Measurements from ENCODE around the gene VPS35L.

The VPS35L gene

DNA sequence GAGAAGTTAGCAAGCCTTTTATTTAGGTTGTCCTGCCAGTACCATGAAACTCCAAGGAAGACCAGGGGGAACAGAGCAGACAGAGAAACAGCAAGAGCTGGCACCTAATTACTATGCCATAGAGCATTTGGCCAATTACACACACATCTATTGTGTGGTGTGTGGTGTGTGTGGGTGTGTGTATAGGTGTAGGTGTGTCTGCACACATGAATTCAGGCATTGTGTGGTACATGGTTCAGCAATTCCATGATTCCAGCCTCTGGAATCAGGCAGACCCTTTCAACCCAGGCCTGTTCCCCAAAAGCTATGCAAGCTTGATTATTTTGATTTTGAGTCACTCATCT is 188.3 kb downstream of the VPS35L start:
- no peak for DNase-seq (ENCODE audit: low read depth in 2 of 2, low spot score in 1 of 2)

DNA sequence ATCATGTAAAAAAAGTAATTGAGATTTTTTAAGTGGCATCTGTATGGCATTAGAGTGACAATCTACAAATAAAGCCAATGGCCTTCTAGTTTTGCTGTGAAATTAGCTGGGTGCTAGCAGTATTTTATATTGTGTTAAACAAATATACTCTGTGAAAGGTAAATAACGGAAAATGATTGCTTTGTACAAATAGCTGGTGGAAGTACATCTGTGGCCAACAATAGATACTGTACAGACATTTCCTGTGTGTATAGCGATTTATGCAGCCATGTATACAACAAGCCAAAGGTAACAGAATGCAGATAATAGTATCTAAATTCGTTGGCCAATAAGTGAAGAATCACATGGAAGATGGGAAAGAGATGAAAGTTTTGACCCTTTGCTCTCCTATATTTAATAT is 189.2 kb downstream of the VPS35L start:
- DNase-seq (ENCODE audit: low read depth in 2 of 2, low spot score in 1 of 2), result no peak

DNA sequence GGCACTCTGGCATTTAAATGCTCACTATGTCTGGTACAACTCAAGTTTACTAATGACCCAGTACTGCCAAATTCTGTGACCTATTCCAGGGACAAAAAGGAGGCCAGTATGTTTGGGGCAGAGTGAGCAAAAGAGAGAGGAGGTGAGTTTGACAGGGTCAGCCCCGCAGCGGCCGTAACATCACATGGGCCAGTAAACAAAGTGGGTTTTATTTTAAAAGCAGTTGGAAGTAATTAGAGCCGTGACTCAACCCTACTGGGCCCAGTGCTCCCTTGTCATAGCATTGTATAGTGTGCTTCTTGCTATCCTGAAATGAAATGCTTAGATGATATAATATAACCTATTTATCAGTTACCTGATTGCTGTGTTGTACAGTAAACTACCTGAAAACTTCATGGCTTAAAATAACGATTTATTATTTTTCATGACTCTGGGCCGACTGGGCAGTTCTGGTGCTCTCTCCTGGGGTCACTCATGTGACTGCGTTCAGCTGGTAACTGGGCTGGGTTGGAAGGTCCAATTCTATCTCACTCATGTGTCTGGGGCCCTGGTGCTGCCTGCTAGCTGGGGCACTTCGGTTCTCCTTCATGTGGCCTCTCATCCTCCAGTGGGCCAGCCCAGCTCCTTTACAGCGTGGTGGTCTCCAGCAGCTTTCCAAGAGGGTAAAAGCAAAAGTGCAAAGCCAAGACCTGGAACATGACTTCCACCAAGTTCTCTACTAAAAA is 189.9 kb downstream of the VPS35L start:
- no peak for DNase-seq (ENCODE audit: low read depth in 2 of 2, low spot score in 1 of 2)

DNA sequence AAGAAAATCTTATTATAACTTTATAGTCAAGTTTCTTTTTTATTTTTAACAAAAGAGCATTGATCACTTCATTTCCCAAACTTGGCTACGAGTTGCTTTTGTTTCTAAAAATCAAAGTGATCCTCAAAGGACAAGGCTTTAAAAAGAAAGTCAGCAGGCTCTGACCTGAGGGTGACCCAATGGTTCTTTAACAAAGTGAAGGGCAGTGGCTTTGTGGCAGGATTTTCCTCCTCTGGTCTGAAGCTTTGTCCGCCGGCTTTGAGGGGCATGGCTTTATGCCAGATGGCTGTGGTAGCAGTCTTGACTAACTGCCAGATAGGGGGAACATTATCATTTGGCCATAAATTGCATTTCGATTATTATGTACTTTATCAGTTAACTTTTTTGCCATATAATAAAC is 191.1 kb downstream of the VPS35L start:
- no peak for DNase-seq (ENCODE audit: low read depth in 2 of 2, low spot score in 1 of 2)

- no peak for DNase-seq (ENCODE audit: low read depth in 2 of 2, low spot score in 1 of 2)
Measured at GRCh38 chr16:19748389-19749168, 193.1 kb downstream of the VPS35L start.

GRCh38 chr16:19749571-19750080 is 194.1 kb downstream of the VPS35L start:
- DNase-seq (ENCODE audit: low read depth in 2 of 2, low spot score in 1 of 2), result no peak
